Measurements from ENCODE around the gene MT2A. TPM values are rescaled to one million over a fixed set of nuclear protein-coding genes. Genes with fewer than 3 reads are reported as not detected.

MT2A gene
- total RNA-seq, 1 donor from 2014 or later: 2.4 TPM

DNA sequence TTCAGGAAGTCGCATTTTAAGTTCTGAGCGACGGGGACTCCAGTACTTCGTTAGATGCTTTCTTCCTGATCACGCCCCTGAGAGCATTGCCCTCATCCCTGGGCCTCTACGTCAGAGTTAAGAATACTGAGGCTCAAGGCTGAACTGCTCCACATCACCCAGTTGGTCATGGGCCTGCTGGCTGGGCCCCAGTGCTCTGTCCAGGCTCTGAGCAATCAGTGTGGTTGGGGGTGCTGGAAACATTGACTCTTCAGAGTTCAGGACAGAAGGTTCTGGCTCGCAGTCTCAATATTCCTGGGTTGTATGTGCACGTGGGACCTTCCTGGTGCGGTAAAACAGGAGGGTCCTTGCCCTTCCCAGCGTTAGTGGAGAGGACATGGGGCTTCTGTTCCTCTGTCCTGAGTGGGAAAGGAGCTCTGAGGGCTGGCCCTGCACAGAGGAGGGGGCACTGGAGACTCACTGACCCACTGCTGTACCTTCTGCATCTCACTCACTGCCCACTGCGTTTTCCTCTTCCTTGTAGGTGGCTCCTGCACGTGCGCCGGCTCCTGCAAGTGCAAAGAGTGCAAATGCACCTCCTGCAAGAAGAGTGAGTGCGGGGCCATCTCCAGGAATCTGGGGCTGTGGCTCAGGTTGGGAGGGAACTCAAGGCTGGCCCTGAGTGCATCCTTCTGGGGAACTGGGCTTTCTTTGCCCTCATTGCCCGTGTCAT, 17.7 kb downstream of the MT2A start:
- Mint-ChIP-seq H3K36me3 (ENCODE audit: low read depth, unreplicated experiment) (no peaks in the 10 kb centered on the region), H3K4me3 (ENCODE audit: unreplicated experiment) (peak overlapping the region; percentile 53), H3K27me3 (ENCODE audit: unreplicated experiment) (peaks cover 24% of the 10 kb centered on the region), H3K4me1 (ENCODE audit: unreplicated experiment) (peaks cover 5% of the 10 kb centered on the region), H3K9me3 (ENCODE audit: unreplicated experiment) (no peaks in the 10 kb centered on the region), H3K27ac (ENCODE audit: unreplicated experiment) (no peak overlapping the region)
- DNase-seq (ENCODE audit: low spot score): no peak
- TF ChIP-seq, protein P1, sequence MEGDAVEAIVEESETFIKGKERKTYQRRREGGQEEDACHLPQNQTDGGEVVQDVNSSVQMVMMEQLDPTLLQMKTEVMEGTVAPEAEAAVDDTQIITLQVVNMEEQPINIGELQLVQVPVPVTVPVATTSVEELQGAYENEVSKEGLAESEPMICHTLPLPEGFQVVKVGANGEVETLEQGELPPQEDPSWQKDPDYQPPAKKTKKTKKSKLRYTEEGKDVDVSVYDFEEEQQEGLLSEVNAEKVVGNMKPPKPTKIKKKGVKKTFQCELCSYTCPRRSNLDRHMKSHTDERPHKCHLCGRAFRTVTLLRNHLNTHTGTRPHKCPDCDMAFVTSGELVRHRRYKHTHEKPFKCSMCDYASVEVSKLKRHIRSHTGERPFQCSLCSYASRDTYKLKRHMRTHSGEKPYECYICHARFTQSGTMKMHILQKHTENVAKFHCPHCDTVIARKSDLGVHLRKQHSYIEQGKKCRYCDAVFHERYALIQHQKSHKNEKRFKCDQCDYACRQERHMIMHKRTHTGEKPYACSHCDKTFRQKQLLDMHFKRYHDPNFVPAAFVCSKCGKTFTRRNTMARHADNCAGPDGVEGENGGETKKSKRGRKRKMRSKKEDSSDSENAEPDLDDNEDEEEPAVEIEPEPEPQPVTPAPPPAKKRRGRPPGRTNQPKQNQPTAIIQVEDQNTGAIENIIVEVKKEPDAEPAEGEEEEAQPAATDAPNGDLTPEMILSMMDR (IDR thresholded peaks at IDR 0.05; ENCODE audit: unreplicated experiment): no peak

DNA sequence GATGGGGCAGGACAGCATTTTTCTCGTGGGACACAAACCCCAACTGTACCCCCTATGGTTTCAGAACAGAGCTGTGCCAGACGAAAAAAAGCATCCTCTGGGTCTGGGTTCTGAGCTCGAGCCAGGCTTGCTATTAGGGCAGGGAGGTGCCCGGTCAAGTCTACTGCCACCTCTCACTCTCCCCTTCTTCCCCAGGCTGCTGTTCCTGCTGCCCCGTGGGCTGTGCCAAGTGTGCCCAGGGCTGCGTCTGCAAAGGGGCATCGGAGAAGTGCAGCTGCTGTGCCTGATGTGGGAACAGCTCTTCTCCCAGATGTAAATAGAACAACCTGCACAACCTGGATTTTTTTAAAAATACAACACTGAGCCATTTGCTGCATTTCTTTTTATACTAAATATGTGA, 18.3 kb downstream of the MT2A start:
- Mint-ChIP-seq H3K27me3 (ENCODE audit: unreplicated experiment) (peaks cover 27% of the 10 kb centered on the region), H3K9me3 (ENCODE audit: unreplicated experiment) (no peaks in the 10 kb centered on the region), H3K4me3 (ENCODE audit: unreplicated experiment) (no peak overlapping the region), H3K36me3 (ENCODE audit: low read depth, unreplicated experiment) (no peaks in the 10 kb centered on the region), H3K4me1 (ENCODE audit: unreplicated experiment) (peaks cover 5% of the 10 kb centered on the region), H3K27ac (ENCODE audit: unreplicated experiment) (no peak overlapping the region)
- DNase-seq (ENCODE audit: low spot score): no peak
- TF ChIP-seq, protein P1 (IDR thresholded peaks at IDR 0.05; ENCODE audit: unreplicated experiment): no peak

DNA sequence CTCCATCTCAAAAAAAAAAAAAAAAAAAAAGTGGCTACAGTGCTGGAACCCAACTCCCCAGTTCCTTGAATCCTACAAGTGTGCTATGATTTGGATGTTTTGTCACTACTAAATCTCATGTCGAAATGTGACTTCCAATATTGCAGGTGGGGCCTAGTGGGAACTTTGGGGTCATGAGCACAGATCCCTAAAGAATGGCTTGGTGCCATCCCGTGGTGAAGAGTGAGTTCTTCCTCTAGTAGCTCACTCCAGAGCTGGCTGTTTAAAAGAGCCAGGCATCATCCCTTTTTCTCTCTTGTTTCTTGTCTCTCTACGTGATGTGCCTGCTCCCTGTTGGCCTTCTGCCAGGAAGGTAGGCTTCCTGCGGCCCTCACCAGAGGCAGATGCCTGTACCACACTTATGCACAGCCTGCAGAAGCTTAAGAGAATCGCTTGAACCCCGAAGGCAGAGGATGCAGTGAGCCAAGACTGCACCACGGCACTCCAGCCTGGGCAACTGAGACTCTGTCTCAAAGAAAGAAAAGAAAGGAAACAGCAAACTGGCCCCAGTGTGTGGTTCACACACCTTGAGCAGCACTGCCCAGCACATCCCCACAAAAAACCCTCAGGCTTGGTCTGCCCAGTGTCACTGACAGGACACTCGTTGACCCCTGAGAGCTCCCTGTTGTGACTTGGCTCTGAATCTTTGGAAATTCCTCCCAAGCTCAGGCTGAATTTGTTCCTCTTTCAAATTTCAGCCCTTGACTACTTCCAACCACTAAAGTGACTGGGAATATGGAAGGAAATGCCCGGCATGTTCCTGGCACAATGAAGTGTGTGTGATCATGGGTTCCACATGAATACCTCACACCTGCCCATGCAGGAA, 20.3 kb downstream of the MT2A start:
- Mint-ChIP-seq H3K36me3 (ENCODE audit: low read depth, unreplicated experiment) (no peaks in the 10 kb centered on the region), H3K4me1 (ENCODE audit: unreplicated experiment) (peaks cover 9% of the 10 kb centered on the region), H3K27me3 (ENCODE audit: unreplicated experiment) (peaks cover 27% of the 10 kb centered on the region), H3K4me3 (ENCODE audit: unreplicated experiment) (no peak overlapping the region), H3K27ac (ENCODE audit: unreplicated experiment) (no peak overlapping the region), H3K9me3 (ENCODE audit: unreplicated experiment) (no peaks in the 10 kb centered on the region)
- TF ChIP-seq, protein P1 (IDR thresholded peaks at IDR 0.05; ENCODE audit: unreplicated experiment): no peak
- no peak for DNase-seq (ENCODE audit: low spot score)

DNA sequence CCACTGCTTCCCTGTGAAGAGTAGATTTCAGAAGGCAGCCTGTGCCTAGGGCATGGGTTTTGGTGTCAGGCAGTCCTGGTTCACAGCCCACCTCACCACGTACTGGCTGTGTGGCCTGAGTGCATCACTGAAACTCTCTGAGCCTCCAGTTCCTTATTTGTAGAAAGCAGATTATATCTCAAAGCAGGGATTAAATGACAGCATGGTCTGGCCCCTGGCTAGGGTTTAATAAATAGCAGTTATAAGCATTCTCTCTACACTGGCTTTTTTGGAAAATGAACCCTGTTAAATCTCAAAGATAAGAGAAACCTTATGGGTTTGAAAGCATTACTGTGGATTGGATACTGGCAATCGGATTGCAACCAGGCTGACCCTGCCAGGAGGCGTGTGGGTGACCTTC, 21.1 kb downstream of the MT2A start:
- Mint-ChIP-seq H3K9me3 (ENCODE audit: unreplicated experiment) (no peaks in the 10 kb centered on the region), H3K27ac (ENCODE audit: unreplicated experiment) (no peak overlapping the region), H3K4me1 (ENCODE audit: unreplicated experiment) (peaks cover 9% of the 10 kb centered on the region), H3K27me3 (ENCODE audit: unreplicated experiment) (peaks cover 33% of the 10 kb centered on the region), H3K4me3 (ENCODE audit: unreplicated experiment) (no peak overlapping the region), H3K36me3 (ENCODE audit: low read depth, unreplicated experiment) (no peaks in the 10 kb centered on the region)
- DNase-seq (ENCODE audit: low spot score): no peak
- TF ChIP-seq, protein P1 (IDR thresholded peaks at IDR 0.05; ENCODE audit: unreplicated experiment): no peak

DNA sequence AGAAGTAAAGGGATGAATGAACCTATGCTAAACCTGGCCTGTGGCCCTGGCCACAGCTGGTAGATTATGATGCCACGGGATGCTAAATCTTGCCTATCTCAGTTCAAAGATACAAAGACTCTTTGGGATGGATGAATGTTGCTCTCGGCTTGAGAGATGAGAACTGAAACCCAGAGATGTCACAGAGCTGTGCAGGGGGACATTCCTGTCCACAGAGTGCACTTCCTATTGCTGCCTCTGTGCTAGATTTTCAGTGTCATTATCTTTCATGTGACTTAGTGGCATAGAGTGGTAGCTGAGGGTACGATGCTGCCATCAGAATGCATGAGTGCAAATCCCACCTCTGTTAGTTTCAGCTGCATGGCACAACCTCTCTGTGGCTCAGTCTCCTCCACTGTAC, 21.8 kb downstream of the MT2A start:
- Mint-ChIP-seq H3K27ac (ENCODE audit: unreplicated experiment) (no peak overlapping the region), H3K4me1 (ENCODE audit: unreplicated experiment) (peaks cover 9% of the 10 kb centered on the region), H3K36me3 (ENCODE audit: low read depth, unreplicated experiment) (no peaks in the 10 kb centered on the region), H3K4me3 (ENCODE audit: unreplicated experiment) (no peak overlapping the region), H3K27me3 (ENCODE audit: unreplicated experiment) (peaks cover 34% of the 10 kb centered on the region), H3K9me3 (ENCODE audit: unreplicated experiment) (no peaks in the 10 kb centered on the region)
- TF ChIP-seq, protein P1 (IDR thresholded peaks at IDR 0.05; ENCODE audit: unreplicated experiment): no peak
- no peak for DNase-seq (ENCODE audit: low spot score)
